ENCODE measurements around the gene ZNF221. TPM values are rescaled to one million over a fixed set of nuclear protein-coding genes. Genes with fewer than 3 reads are reported as not detected.

Gene ZNF221
- total RNA-seq, 1 donor from 2014 or later: 11.2 TPM

DNA sequence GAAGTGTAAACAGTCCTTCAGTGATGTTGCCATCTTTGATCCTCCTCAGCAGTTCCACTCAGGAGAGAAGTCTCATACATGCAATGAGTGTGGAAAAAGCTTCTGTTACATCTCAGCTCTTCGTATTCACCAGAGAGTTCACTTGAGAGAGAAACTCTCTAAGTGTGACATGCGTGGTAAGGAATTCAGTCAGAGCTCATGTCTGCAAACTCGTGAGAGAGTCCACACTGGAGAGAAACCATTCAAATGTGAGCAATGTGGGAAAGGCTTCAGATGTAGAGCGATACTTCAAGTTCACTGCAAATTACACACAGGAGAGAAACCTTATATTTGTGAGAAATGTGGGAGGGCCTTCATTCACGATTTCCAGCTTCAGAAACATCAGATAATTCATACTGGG, 59.4 kb downstream of the ZNF221 start:
- TF ChIP-seq, protein P1, sequence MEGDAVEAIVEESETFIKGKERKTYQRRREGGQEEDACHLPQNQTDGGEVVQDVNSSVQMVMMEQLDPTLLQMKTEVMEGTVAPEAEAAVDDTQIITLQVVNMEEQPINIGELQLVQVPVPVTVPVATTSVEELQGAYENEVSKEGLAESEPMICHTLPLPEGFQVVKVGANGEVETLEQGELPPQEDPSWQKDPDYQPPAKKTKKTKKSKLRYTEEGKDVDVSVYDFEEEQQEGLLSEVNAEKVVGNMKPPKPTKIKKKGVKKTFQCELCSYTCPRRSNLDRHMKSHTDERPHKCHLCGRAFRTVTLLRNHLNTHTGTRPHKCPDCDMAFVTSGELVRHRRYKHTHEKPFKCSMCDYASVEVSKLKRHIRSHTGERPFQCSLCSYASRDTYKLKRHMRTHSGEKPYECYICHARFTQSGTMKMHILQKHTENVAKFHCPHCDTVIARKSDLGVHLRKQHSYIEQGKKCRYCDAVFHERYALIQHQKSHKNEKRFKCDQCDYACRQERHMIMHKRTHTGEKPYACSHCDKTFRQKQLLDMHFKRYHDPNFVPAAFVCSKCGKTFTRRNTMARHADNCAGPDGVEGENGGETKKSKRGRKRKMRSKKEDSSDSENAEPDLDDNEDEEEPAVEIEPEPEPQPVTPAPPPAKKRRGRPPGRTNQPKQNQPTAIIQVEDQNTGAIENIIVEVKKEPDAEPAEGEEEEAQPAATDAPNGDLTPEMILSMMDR (IDR thresholded peaks at IDR 0.05; ENCODE audit: unreplicated experiment): no peak
- H3K27me3 Mint-ChIP-seq (ENCODE audit: low read depth): no peaks in the 10 kb centered on the region
- peaks cover 86% of the 10 kb centered on the region for H3K9me3 Mint-ChIP-seq
- H3K36me3 Mint-ChIP-seq: peaks cover 82% of the 10 kb centered on the region
- H3K4me3 Mint-ChIP-seq: no peak overlapping the region
- no peaks in the 10 kb centered on the region for H3K4me1 Mint-ChIP-seq
- DNase-seq (ENCODE audit: low spot score in 2 of 2, unreplicated experiment in 2 of 2): no peak
- no peak overlapping the region for H3K27ac Mint-ChIP-seq

Other genes with a start within 250 kb of the ZNF221 start
- gene IRGC, start 235.2 kb upstream of the ZNF221 start, total RNA-seq: not detected in 3 replicates
- 65.8 to 75.7 TPM (median 73.2 TPM) in 3 replicates for gene SMG9, start 196.3 kb upstream of the ZNF221 start, total RNA-seq
- gene KCNN4, start 170.3 kb upstream of the ZNF221 start, total RNA-seq: 5.4 to 6.4 TPM (median 6.1 TPM) in 3 replicates
- gene LYPD5, start 148.8 kb upstream of the ZNF221 start, total RNA-seq: 0.27 to 0.57 TPM (median 0.33 TPM) in 3 replicates
- gene ZNF283, start 123.9 kb upstream of the ZNF221 start, total RNA-seq: 19.1 to 20.8 TPM (median 20.4 TPM) in 3 replicates
- 8.0 to 8.3 TPM (median 8.2 TPM) in 3 replicates for gene ZNF404, start 67.3 kb upstream of the ZNF221 start, total RNA-seq
- gene ZNF45, start 15.9 kb upstream of the ZNF221 start, total RNA-seq: 20.8 to 21.8 TPM (median 21.1 TPM) in 3 replicates
- 13.4 to 14.2 TPM (median 14.1 TPM) in 3 replicates for gene ZNF155, start 33.0 kb downstream of the ZNF221 start, total RNA-seq
- gene ZNF230, start 51.7 kb downstream of the ZNF221 start, total RNA-seq: 4.0 to 4.5 TPM (median 4.5 TPM) in 3 replicates
- gene ZNF222, start 74.2 kb downstream of the ZNF221 start, total RNA-seq: 7.6 to 8.1 TPM (median 7.8 TPM) in 3 replicates
- 9.2 to 10.3 TPM (median 9.9 TPM) in 3 replicates for gene ZNF223, start 100.8 kb downstream of the ZNF221 start, total RNA-seq
- 5.0 to 5.6 TPM (median 5.3 TPM) in 3 replicates for gene ZNF284, start 120.9 kb downstream of the ZNF221 start, total RNA-seq
- 39.1 to 42.0 TPM (median 42.0 TPM) in 3 replicates for gene ZNF224, start 143.1 kb downstream of the ZNF221 start, total RNA-seq
- 7.2 to 7.9 TPM (median 7.4 TPM) in 3 replicates for gene ZNF225, start 162.2 kb downstream of the ZNF221 start, total RNA-seq
- gene ZNF234, start 190.3 kb downstream of the ZNF221 start, total RNA-seq: 18.9 to 19.5 TPM (median 19.3 TPM) in 3 replicates
- 36.2 to 38.2 TPM (median 38.2 TPM) in 3 replicates for gene ZNF226, start 213.9 kb downstream of the ZNF221 start, total RNA-seq

All from mesothelial cell of epicardium (in vitro differentiated cells).